ENCODE measurements around the gene TMEM11. TPM values are rescaled to one million over a fixed set of nuclear protein-coding genes. Genes with fewer than 3 reads are reported as not detected.
A peak's percentile ranks its signal among the peaks of the same experiment; 100 is the strongest.
"Not testable (repeated sequence)": the region's sequence is repeated elsewhere in the genome, so short reads cannot be mapped to it uniquely, and the experiment has no call there.

Gene TMEM11
- polyA plus RNA-seq, 6 donors from 2014 or later, result 39.7 to 54.3 (median 42.7) TPM

- no peaks in the 10 kb centered on the region for H3K27me3 Mint-ChIP-seq
- no peak for ATAC-seq (ENCODE audit: low read depth in 2 of 2)
These were observed 22.0 kb upstream of the TMEM11 start for GRCh38 chr17:21235921-21236320.

DNA sequence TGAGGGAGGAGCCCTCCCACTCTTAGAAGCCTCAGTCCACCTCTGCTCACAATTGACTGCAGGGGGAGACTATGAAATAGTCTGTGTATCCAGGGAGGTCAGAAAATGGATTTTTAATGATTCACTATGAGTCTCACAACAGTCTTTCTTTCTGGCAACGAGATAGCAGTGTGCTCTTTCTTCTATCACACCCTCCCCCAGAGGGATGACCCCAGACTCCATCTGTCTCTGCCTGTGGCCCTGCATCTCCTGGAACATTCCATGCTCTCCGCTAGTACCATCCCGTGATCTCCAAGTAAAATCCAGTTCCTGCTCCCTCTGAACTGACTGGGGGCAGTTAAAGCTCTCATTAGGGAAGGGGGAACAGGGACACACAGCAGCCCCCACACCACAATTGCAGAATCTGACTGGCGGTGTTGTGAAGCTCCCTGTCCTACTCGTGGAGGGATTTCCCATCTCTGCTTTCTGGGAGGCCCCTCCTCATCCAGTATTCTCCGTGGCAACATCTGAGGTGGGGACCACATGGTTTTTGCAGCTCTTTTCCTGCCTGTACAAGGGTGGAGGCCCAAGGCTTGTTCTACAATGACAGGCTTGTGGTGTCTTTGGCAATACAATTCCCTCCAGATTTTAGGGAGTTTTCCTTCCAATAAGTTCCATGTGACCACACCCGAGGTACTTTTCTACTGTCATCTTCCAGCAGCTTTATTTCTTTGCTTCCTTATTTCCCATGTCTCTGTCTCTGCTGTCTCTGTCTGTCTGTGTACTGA lies 19.8 kb upstream of the TMEM11 start:
- no peaks in the 10 kb centered on the region for H3K27me3 Mint-ChIP-seq
- H3K36me3 Mint-ChIP-seq, result peaks cover 5 to 14% of the 10 kb centered on the region in 2 donors
- ATAC-seq (ENCODE audit: low read depth in 2 of 2) (no peak), DNase-seq (no peak)
- no peak overlapping the region for H3K4me3 Mint-ChIP-seq
- H3K9me3 Mint-ChIP-seq, result peaks cover 10 to 20% (median 13%) of the 10 kb centered on the region in 7 donors
- H3K27ac Mint-ChIP-seq, result peak overlapping the region in 2 of 6 donors; percentile 12 to 44
- peaks cover 0 to 4% (median 0%) of the 10 kb centered on the region in 3 donors for H3K4me1 Mint-ChIP-seq

More at GRCh38 chr17:21235921-21236320, 22.0 kb upstream of the TMEM11 start:
- DNase-seq, result no peak
- peaks cover 10 to 20% (median 13%) of the 10 kb centered on the region in 7 donors for H3K9me3 Mint-ChIP-seq
- H3K36me3 Mint-ChIP-seq, result peaks cover 5 to 14% of the 10 kb centered on the region in 2 donors
- peaks cover 0 to 6% (median 0%) of the 10 kb centered on the region in 3 donors for H3K4me1 Mint-ChIP-seq
- H3K4me3 Mint-ChIP-seq, result no peak overlapping the region
- H3K27ac Mint-ChIP-seq, result no peak overlapping the region

- H3K4me3 Mint-ChIP-seq, result no peak overlapping the region
- H3K36me3 Mint-ChIP-seq, result peaks cover 5 to 14% of the 10 kb centered on the region in 2 donors
- peaks cover 0 to 4% (median 0%) of the 10 kb centered on the region in 3 donors for H3K4me1 Mint-ChIP-seq
- H3K9me3 Mint-ChIP-seq, result peaks cover 10 to 20% (median 13%) of the 10 kb centered on the region in 7 donors
- H3K27me3 Mint-ChIP-seq, result no peaks in the 10 kb centered on the region
- peak overlapping the region in 1 of 6 donors; percentile 58 for H3K27ac Mint-ChIP-seq
- no peak for ATAC-seq (ENCODE audit: low read depth in 2 of 2)
- no peak for DNase-seq
These were observed 18.2 kb upstream of the TMEM11 start for GRCh38 chr17:21232033-21232749.

- Mint-ChIP-seq H3K27ac (no peak overlapping the region), H3K27me3 (no peaks in the 10 kb centered on the region), H3K4me3 (no peak overlapping the region), H3K4me1 (peaks cover 0 to 4% (median 0%) of the 10 kb centered on the region in 3 donors), H3K36me3 (peaks cover 5 to 14% of the 10 kb centered on the region in 2 donors), H3K9me3 (peaks cover 10 to 20% (median 13%) of the 10 kb centered on the region in 7 donors)
- no peak for DNase-seq
- ATAC-seq (ENCODE audit: low read depth in 2 of 2), result no peak
These were observed 17.6 kb upstream of the TMEM11 start for GRCh38 chr17:21231533-21231932.

- peaks cover 0 to 2% (median 0%) of the 10 kb centered on the region in 3 donors for H3K4me1 Mint-ChIP-seq
- no peaks in the 10 kb centered on the region for H3K27me3 Mint-ChIP-seq
- H3K4me3 Mint-ChIP-seq, result no peak overlapping the region
- no peak for DNase-seq
- H3K27ac Mint-ChIP-seq, result peak overlapping the region in 2 of 6 donors; percentile 47 to 77
- peaks cover 5 to 14% of the 10 kb centered on the region in 2 donors for H3K36me3 Mint-ChIP-seq
- H3K9me3 Mint-ChIP-seq, result peaks cover 8 to 18% (median 12%) of the 10 kb centered on the region in 7 donors
- no peak for ATAC-seq (ENCODE audit: low read depth in 2 of 2)
These were observed 14.9 kb upstream of the TMEM11 start for GRCh38 chr17:21228845-21229244.

DNA sequence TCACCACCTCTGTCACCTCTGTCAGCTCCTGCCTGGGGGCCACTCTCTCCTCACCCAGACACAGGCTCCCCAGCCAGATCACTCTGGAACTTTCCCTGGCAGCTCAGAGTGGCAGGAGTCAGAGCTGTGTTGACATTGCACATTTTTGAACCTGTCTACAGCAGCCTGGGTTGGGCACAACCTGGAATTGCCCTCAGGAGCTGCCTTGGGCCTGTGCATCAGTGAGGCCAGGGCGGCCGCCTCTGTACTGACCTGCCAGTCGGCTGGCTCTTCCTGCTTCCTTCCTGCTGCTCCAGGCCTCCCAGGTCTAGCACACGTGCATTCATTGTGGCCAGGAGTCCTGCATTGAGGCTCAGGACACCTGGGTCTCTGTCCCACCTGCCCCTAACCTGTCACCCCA lies 14.2 kb upstream of the TMEM11 start:
- H3K9me3 Mint-ChIP-seq, result peaks cover 6 to 15% (median 9%) of the 10 kb centered on the region in 7 donors
- no peak for DNase-seq
- H3K27ac Mint-ChIP-seq, result no peak overlapping the region
- H3K27me3 Mint-ChIP-seq, result no peaks in the 10 kb centered on the region
- H3K4me3 Mint-ChIP-seq, result no peak overlapping the region
- peaks cover 0 to 7% (median 0%) of the 10 kb centered on the region in 3 donors for H3K4me1 Mint-ChIP-seq
- H3K36me3 Mint-ChIP-seq, result peaks cover 5 to 14% of the 10 kb centered on the region in 2 donors
- ATAC-seq (ENCODE audit: low read depth in 2 of 2), result no peak

GRCh38 chr17:21227277-21227676 lies 13.3 kb upstream of the TMEM11 start:
- H3K27me3 Mint-ChIP-seq; H3K36me3 Mint-ChIP-seq; H3K27ac Mint-ChIP-seq; DNase-seq; H3K9me3 Mint-ChIP-seq; H3K4me1 Mint-ChIP-seq; ATAC-seq (ENCODE audit: low read depth in 2 of 2): not testable (repeated sequence)
- peak overlapping the region in 1 of 8 donors; percentile 22 for H3K4me3 Mint-ChIP-seq

- ATAC-seq (ENCODE audit: low read depth in 2 of 2), result no peak
- H3K36me3 Mint-ChIP-seq, result no peaks in the 10 kb centered on the region
These were observed 9.1 kb upstream of the TMEM11 start for GRCh38 chr17:21223086-21223485.

GRCh38 chr17:21218831-21219380 lies 4.9 kb upstream of the TMEM11 start:
- Mint-ChIP-seq H3K9me3 (no peaks in the 10 kb centered on the region), H3K27me3 (no peaks in the 10 kb centered on the region), H3K4me3 (peak overlapping the region in 1 of 8 donors; percentile 78), H3K4me1 (peaks cover 13 to 19% (median 15%) of the 10 kb centered on the region in 3 donors), H3K27ac (no peak overlapping the region), H3K36me3 (no peaks in the 10 kb centered on the region)
- ATAC-seq (ENCODE audit: low read depth in 2 of 2), result no peak
- DNase-seq, result no peak

More at GRCh38 chr17:21223086-21223485, 9.1 kb upstream of the TMEM11 start:
- DNase-seq, result no peak
- H3K9me3 Mint-ChIP-seq, result no peaks in the 10 kb centered on the region
- H3K4me1 Mint-ChIP-seq, result peaks cover 0 to 7% (median 0%) of the 10 kb centered on the region in 3 donors
- H3K27ac Mint-ChIP-seq, result no peak overlapping the region
- no peaks in the 10 kb centered on the region for H3K27me3 Mint-ChIP-seq
- H3K4me3 Mint-ChIP-seq, result no peak overlapping the region

- ATAC-seq (ENCODE audit: low read depth in 2 of 2) (no peak), DNase-seq (no peak)
- H3K36me3 Mint-ChIP-seq, result no peaks in the 10 kb centered on the region
- peaks cover 13 to 22% (median 19%) of the 10 kb centered on the region in 3 donors for H3K4me1 Mint-ChIP-seq
- H3K27ac Mint-ChIP-seq, result no peak overlapping the region
- no peaks in the 10 kb centered on the region for H3K9me3 Mint-ChIP-seq
- H3K4me3 Mint-ChIP-seq, result peak overlapping the region in 2 of 8 donors; percentile 24 to 65
- H3K27me3 Mint-ChIP-seq, result no peaks in the 10 kb centered on the region
These were observed 4.1 kb upstream of the TMEM11 start for GRCh38 chr17:21218101-21218500.

DNA sequence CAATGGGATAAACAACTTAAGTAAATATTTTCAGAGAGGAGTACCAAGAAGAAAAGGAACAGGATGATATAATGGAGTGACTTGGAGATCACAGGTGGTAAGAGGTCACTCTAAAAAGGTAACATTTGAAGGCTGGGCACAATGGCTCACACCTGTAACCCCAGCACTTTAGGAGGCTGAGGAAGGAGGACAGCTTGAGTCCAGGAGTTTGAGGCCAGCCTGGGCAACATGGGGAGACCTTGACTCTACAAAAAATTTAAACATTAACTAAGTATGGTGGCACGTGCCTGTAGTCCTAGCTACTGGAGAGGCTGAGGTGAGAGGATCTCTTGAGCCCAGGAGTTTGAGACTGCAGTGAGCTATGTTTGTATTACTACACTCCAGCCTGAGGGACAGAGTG lies 3.4 kb upstream of the TMEM11 start:
- H3K4me1 Mint-ChIP-seq, result peaks cover 19 to 30% (median 27%) of the 10 kb centered on the region in 3 donors
- no peak for ATAC-seq (ENCODE audit: low read depth in 2 of 2)
- H3K36me3 Mint-ChIP-seq, result no peaks in the 10 kb centered on the region
- no peaks in the 10 kb centered on the region for H3K9me3 Mint-ChIP-seq
- H3K27ac Mint-ChIP-seq, result peak overlapping the region in 1 of 6 donors; percentile 14
- DNase-seq, result no peak
- no peaks in the 10 kb centered on the region for H3K27me3 Mint-ChIP-seq
- H3K4me3 Mint-ChIP-seq, result peak overlapping the region in 2 of 8 donors; percentile 65 to 81

DNA sequence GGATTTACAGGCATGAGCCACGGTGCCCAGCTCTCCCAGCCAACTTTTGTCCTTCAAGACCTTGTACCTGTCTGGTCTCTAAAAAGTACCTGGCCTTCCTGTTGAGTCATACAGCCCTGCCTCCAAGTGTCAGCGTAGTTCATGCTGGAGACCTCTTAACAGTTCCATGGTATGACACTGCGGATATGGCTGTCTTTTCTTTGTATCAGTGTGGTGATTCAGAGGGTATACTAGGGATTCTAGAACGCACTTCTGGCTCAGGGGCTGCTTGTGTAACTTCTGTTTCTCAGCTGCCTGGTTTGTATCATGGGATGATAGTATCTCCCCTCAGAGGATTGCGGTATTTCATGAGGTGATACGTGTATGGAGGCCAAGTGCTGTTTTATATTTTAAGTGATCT lies 2.0 kb upstream of the TMEM11 start:
- Mint-ChIP-seq H3K27me3 (no peaks in the 10 kb centered on the region), H3K9me3 (no peaks in the 10 kb centered on the region), H3K36me3 (no peaks in the 10 kb centered on the region), H3K4me3 (peak overlapping the region; percentile 79 to 94 (median 92)), H3K27ac (peak overlapping the region in 4 of 6 donors; percentile 76 to 94 (median 87)), H3K4me1 (peaks cover 27 to 41% (median 37%) of the 10 kb centered on the region in 3 donors)
- DNase-seq (no peak), ATAC-seq (ENCODE audit: low read depth in 2 of 2) (no peak)

DNA sequence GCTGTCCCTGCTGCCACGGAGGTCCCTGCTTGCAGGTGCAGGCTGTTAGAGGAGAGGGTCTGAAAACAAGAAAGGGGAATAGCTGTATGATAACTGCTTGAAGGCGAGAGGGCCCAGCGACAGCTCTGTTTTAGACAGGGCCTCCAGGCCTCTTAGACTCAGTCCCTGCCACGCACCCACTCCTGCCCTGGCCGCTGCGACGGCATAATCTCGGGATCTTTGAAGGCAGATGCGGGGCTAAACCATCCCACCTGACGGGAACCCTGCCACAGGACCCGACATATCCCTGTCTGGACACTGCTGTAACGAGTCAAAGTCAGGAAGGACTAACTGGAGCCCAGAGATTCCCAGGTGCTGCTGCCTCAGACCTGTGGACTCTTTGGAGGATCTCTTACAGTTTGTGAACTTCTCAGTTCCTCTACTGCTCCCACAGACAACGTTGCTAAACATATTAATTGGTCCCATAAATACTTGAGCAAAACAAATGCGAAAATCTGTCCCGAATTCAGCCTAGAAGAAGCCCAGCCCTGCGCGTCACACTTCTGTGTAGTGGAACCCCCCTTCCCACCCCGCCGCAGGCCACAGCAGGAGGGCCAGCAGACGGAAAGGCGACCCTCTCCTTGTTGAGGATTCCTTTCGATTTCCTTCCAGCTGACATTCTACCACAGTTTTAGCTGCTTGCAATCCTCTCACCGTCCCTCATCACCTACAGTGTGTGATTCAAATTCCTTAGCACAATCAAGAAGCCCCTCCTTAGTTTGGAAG lies 998 bp upstream of the TMEM11 start:
- peak overlapping the region; percentile 58 to 94 (median 88) for H3K27ac Mint-ChIP-seq
- no peaks in the 10 kb centered on the region for H3K27me3 Mint-ChIP-seq
- H3K4me1 Mint-ChIP-seq, result peaks cover 34 to 51% (median 45%) of the 10 kb centered on the region in 3 donors
- no peak for DNase-seq
- H3K4me3 Mint-ChIP-seq, result peak overlapping the region; percentile 87 to 94 (median 93)
- H3K36me3 Mint-ChIP-seq, result no peaks in the 10 kb centered on the region
- peak in 1 of 2 donors; percentile 4 for ATAC-seq (ENCODE audit: low read depth in 2 of 2)
- H3K9me3 Mint-ChIP-seq, result no peaks in the 10 kb centered on the region

Data from naive B cell (primary cell).